SU-DHL-6 (cell line): ENCODE measurements around the gene CAP1.

Experiments
- H2AFZ ChIP-seq: fragments of 200-600 bp; sonication (generic); 2 replicates; pipeline ENCODE4 v1.6.1; 2014; ENCODE audit warnings: low read depth, mild to moderate bottlenecking, moderate library complexity, mixed read lengths, antibody characterized with exemption, low read length; ENCODE audit not compliant: severe bottlenecking
- H3F3A ChIP-seq: fragments of 200-600 bp; shearing (Covaris generic); 2 replicates; pipeline ENCODE4 v1.6.0; 2016; ENCODE audit warnings: antibody characterized with exemption, mild to moderate bottlenecking; ENCODE audit not compliant: insufficient read depth
- H3K27ac ChIP-seq: fragments of 200-600 bp; sonication (generic); 2 replicates; pipeline ENCODE4 v1.5.1; 2016; ENCODE audit warnings: low read depth, mild to moderate bottlenecking, low read length, moderate library complexity, mixed read lengths
- H3K27me3 ChIP-seq: fragments of 200-600 bp; sonication (generic), shearing (Covaris generic); 2 replicates; pipeline ENCODE4 v1.6.0; 2014; ENCODE audit warnings: mild to moderate bottlenecking, low read length
- H3K36me3 ChIP-seq: fragments of 200-600 bp; sonication (generic); 2 replicates; pipeline ENCODE4 v1.6.1; 2014; ENCODE audit warnings: mild to moderate bottlenecking, low read length, mixed read lengths
- H3K4me2 ChIP-seq: fragments of 300-600, 200-600 bp; shearing (Covaris generic), sonication (generic); 2 replicates; pipeline ENCODE4 v1.6.0; 2014; ENCODE audit warnings: low read length, low read depth, mild to moderate bottlenecking; ENCODE audit not compliant: poor library complexity, severe bottlenecking
- H3K4me3 ChIP-seq: fragments of 200-600 bp; sonication (generic); 2 replicates; pipeline ENCODE4 v1.5.1; 2014; ENCODE audit warnings: antibody characterized with exemption, low read length, mild to moderate bottlenecking, mixed read lengths; ENCODE audit not compliant: insufficient read depth, poor library complexity, severe bottlenecking
- H3K79me2 ChIP-seq: fragments of 200-600 bp; sonication (generic); 2 replicates; pipeline ENCODE4 v1.6.1; 2014; ENCODE audit warnings: mild to moderate bottlenecking, low read length, moderate library complexity; ENCODE audit not compliant: insufficient read depth
- H3K9ac ChIP-seq: fragments of 200-600 bp; sonication (generic); 2 replicates; pipeline ENCODE4 v1.7.0; 2014; ENCODE audit warnings: mild to moderate bottlenecking, low read length
- H3K9me2 ChIP-seq: fragments of 200-600 bp; sonication (generic); replicated peaks from 2 replicates; pipeline ENCODE4 v1.6.1; 2014; ENCODE audit warnings: low read length; ENCODE audit not compliant: insufficient read depth
- H3K9me3 ChIP-seq: fragments of 200-600 bp; sonication (generic); 2 replicates; pipeline ENCODE4 v1.6.1; 2014; ENCODE audit warnings: low read length, mixed read lengths; ENCODE audit not compliant: insufficient read depth
- H4K20me1 ChIP-seq: fragments of 200-600 bp; sonication (generic); 2 replicates; pipeline ENCODE4 v1.6.1; 2014; ENCODE audit warnings: low read depth, mild to moderate bottlenecking, antibody characterized with exemption, low read length, moderate library complexity, mixed read lengths
- CTCF ChIP-seq: fragments of 200-600 bp; sonication (generic); IDR thresholded peaks from one replicate; pipeline ENCODE4 v1.5.1; 2017; ENCODE audit warnings: antibody characterized with exemption, mild to moderate bottlenecking, low read length, moderate library complexity; ENCODE audit not compliant: insufficient read depth, poor library complexity, severe bottlenecking
- EZH2phosphoT487 ChIP-seq: fragments of 200-600 bp; sonication (generic), shearing (Covaris generic); conservative IDR thresholded peaks from 2 replicates; pipeline ENCODE4 v1.6.1; 2018; ENCODE audit warnings: mild to moderate bottlenecking, antibody characterized with exemption, low read length, moderate library complexity, mixed read lengths

CAP1 gene

DNA sequence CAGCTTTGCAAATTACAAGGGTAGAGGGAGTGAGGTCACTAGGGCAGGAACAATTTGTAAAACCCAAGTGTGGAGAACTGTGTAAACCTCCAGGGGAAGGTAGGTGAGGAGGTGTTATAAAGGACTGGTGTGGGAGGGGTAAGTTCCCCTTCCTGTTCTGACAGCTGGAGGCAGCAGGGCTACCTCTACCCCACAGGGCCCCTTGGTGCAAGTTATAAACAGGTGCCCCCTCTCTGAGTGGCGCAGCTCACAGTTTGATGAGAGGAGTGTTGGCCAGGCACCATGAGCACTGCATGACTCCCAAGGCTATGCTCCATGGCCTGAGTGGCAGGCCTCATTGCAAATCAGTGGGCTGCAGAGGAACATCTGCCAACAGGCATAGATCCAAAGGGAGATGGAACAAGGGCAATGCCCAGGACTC is 44.5 kb upstream of the CAP1 start:
- peak overlapping the region; percentile 70 for H3K27ac ChIP-seq
- H3K79me2 ChIP-seq = no peaks in the 10 kb centered on the region
- TF ChIP-seq CTCF (no peak), EZH2phosphoT487 (no peak)
- 0 out of 2 replicates have a peak, but pooled peaks cover 6% of the 10 kb centered on the region for H3F3A ChIP-seq
- H3K4me2 ChIP-seq = peak overlapping the region; percentile 40
- H3K36me3 ChIP-seq = no peaks in the 10 kb centered on the region
- H3K4me3 ChIP-seq = no peak overlapping the region
- H2AFZ ChIP-seq = peak overlapping the region; percentile 88
- H3K9ac ChIP-seq = peak overlapping the region; percentile 34; the same call in 1 of the 2 replicates
- H4K20me1 ChIP-seq = no peaks in the 10 kb centered on the region
- H3K27me3 ChIP-seq = no peaks in the 10 kb centered on the region
- no peaks in the 10 kb centered on the region for H3K9me3 ChIP-seq
- H3K9me2 ChIP-seq = no peaks in the 10 kb centered on the region

- H3K9me2 ChIP-seq = no peaks in the 10 kb centered on the region
- H3K36me3 ChIP-seq = no peaks in the 10 kb centered on the region
- peak overlapping the region; percentile 70 for H3K27ac ChIP-seq
- H3K4me2 ChIP-seq = peak overlapping the region; percentile 40
- no peaks in the 10 kb centered on the region for H3K27me3 ChIP-seq
- no peak overlapping the region for H2AFZ ChIP-seq
- no peaks in the 10 kb centered on the region for H3K9me3 ChIP-seq
- no peak overlapping the region for H3K9ac ChIP-seq
- no peak for TF ChIP-seq CTCF
- TF ChIP-seq EZH2phosphoT487 = no peak
- H4K20me1 ChIP-seq = no peaks in the 10 kb centered on the region
- no peaks in the 10 kb centered on the region for H3K79me2 ChIP-seq
- H3F3A ChIP-seq = 0 out of 2 replicates have a peak, but pooled peaks cover 6% of the 10 kb centered on the region
- H3K4me3 ChIP-seq = no peak overlapping the region
Observed at GRCh38 chr1:39996396-39997004, 44.0 kb upstream of the CAP1 start.

DNA sequence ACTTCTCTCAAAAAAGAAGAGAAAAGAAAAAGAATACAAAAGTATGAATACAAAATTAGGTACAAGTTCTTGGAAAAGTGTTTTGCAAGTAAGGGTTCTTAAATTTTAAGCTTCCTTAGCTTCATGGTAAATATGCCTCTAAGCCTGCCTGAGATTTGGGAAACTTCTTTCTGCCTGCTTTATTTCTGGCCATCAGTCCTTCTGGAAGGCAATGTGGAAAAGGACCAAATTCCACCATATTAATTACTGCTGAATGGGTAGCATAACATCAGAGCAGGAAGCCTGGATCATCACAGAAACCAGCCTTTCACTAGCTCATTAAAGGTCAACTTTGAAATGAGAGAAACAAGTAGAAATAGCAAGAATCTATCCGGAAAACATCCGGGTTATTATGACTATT is 39.1 kb upstream of the CAP1 start:
- Histone ChIP-seq H3K4me2 (no peak overlapping the region), H3K9me2 (no peaks in the 10 kb centered on the region), H3K4me3 (no peak overlapping the region), H3K79me2 (no peaks in the 10 kb centered on the region), H3K9ac (no peak overlapping the region), H3K36me3 (no peaks in the 10 kb centered on the region), H3K27me3 (no peaks in the 10 kb centered on the region), H4K20me1 (no peaks in the 10 kb centered on the region), H3K9me3 (peaks cover 3% of the 10 kb centered on the region; the same call in 1 of the 2 replicates), H2AFZ (peak overlapping the region; percentile 14), H3K27ac (peak overlapping the region; percentile 11; the same call in 1 of the 2 replicates), H3F3A (peaks cover 9% of the 10 kb centered on the region; the same call in 1 of the 2 replicates)
- no peak for TF ChIP-seq CTCF
- no peak for TF ChIP-seq EZH2phosphoT487
